Renal cortical epithelial cell (primary cell): ENCODE data around the gene MAD1L1. TPM values are rescaled to one million over a fixed set of nuclear protein-coding genes. Genes with fewer than 3 reads are reported as not detected.
"Not testable (repeated sequence)": the region's sequence is repeated elsewhere in the genome, so short reads cannot be mapped to it uniquely, and the experiment has no call there.

Experiments used
- DNase-seq: peaks from one replicate; pipeline ENCODE4 v3.0.0-alpha.2; 2011; ENCODE audit warnings: low read depth
- total RNA-seq: library from RNA; depleted of rRNA; stranded (reverse); fragments of >200 nt; gene quantifications from 2 replicates; pipeline ENCODE4 v1.2.3, GENCODE V29; 2014

Gene MAD1L1
- total RNA-seq, 1 donor from 2014 or later = 33.5 TPM

DNA sequence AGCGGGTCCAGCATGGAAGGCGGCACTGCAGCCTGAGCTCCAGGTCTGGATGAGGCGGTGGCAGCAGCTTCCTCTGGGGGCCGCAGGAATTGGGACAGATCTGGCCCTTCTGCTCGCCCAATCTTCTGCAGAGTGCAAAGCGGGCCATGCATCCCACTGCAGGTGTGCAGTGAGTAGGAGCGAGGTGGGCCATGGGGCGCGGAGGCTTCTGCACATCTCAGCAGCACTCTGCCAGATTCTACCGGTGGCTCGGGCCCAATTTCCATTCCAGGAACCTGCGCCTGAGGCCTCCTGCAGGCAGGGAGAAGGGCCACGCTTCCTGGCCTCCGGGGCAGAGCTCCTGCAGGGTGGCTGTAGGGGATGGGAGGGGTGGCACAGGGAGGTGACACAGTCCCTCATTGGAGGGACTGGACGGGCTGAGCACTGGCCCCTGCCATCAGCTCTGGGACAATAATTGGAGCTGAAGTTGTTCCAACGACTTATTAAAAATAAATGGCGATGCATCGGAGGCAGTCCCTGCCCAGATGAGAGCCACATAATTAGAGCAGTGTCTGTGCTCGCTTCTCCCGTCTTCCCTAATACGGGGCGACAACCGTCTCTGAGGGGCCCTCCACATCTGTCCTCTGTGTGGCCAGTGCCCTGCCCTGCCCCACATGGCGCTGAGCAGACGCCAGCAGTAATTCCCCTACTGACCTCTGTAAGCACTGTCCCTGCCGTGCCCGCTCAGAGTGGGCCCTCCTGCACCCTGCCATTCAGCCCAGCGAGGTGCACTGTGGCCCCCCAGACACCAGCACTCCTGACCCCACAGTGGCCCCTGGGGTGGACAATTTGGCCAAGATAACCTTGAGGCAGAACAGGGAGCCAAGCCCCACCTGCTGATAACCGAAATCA, 365.1 kb downstream of the MAD1L1 start:
- no peak for DNase-seq

DNA sequence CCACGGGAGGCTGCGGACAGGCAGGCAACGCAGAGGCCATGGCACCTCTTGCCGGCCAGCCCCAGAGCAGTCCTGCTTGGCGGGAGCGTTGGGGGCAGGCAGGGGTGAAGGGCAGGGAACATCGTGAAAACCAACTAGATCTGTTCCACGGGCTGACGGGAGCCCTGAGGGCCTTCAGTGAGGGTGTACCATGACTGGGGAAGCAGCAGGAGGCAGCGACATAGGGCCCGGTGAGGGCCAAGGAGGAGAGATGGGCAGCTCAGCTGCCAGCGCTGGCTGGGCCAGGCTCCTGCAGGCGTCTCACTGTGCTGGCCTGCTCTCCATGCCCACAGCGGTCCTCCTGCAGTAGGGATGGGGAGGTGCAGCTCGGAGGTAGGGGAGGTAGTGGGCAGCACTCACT, 366.1 kb downstream of the MAD1L1 start:
- no peak for DNase-seq

- no peak for DNase-seq
Observed at GRCh38 chr7:1865571-1866255, 367.0 kb downstream of the MAD1L1 start.

- no peak for DNase-seq
Observed at GRCh38 chr7:1865000-1865555, 367.7 kb downstream of the MAD1L1 start.

GRCh38 chr7:1864161-1864940, 368.4 kb downstream of the MAD1L1 start:
- no peak for DNase-seq

- no peak for DNase-seq
Observed at GRCh38 chr7:1863091-1863900, 369.4 kb downstream of the MAD1L1 start.

GRCh38 chr7:1862560-1862959, 370.2 kb downstream of the MAD1L1 start:
- DNase-seq = no peak

GRCh38 chr7:1861799-1862458, 370.8 kb downstream of the MAD1L1 start:
- no peak for DNase-seq

DNA sequence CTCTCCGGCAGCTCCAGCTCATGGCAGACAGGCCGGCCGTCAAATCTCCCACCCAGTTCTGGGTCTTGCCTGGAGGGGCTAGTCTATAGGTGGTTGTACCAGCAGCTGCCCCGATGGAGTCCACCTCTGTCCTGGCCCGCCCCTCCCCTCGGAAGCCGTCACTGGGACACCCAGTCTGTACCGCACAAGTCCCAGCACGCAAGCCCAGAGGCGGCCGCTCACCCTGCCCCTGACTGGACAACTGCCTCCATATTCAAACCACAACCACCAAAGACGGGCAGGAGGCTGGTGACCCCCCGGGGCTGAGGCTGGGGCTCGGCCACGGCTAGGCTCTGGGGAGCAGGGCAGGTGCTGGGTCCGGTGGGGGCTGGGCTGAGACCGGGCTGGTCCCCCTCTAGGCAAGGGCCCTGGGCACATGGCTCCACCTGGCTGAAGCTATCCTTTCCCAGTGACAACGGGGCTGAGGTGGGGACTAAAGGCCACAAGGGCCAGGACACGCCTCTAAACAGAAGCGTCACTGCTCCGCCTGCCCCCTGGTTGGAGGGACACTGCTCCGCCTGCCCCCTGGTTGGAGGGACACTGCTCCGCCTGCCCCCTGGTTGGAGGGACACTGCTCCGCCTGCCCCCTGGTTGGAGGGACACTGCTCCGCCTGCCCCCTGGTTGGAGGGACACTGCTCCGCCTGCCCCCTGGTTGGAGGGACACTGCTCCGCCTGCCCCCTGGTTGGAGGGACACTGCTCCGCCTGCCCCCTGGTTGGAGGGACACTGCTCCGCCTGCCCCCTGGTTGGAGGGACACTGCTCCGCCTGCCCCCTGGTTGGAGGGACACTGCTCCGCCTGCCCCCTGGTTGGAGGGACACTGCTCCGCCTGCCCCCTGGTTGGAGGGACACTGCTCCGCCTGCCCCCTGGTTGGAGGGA, 371.6 kb downstream of the MAD1L1 start:
- not testable (repeated sequence) for DNase-seq

- no peak for DNase-seq
Observed at GRCh38 chr7:1859266-1860035, 373.3 kb downstream of the MAD1L1 start.

DNA sequence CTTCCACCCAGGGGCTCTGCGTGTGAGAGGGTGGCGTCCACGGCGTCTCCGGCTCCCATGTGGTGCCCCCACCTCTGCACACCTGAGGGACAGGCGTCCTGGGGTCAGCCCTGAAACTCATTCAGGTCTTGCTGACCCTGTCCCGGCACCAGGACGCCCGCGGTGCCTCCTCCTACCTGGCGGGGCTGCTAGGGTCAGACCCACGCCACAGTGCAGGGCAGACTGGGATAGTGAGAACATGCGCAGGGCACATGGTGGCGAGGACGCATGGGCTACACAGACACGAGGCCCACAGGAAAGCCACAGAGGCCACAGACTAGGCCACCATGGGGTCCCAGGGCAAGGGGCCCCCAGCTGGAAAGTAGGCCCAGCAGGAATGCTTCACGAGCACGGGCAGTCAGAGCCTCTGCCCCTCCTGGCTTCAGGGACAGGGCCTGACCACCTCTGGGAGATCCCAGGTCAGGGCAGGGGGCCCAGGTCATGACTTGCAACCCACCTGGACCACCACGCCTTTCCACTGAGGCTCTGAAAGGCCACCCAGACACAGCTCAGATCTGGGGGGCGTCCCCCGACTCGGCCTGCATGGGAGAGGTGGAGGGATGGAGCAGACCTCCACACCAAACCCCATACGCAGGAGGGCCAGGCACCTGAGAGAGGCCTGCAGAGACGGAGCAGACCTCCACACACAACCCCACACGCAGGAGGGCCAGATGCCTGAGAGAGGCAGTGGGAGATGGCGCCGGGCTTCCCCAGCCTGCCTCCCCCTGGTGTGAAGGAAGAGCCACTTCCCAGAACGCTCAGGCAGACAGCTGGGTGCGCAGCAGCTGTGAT, 374.1 kb downstream of the MAD1L1 start:
- DNase-seq = no peak

DNA sequence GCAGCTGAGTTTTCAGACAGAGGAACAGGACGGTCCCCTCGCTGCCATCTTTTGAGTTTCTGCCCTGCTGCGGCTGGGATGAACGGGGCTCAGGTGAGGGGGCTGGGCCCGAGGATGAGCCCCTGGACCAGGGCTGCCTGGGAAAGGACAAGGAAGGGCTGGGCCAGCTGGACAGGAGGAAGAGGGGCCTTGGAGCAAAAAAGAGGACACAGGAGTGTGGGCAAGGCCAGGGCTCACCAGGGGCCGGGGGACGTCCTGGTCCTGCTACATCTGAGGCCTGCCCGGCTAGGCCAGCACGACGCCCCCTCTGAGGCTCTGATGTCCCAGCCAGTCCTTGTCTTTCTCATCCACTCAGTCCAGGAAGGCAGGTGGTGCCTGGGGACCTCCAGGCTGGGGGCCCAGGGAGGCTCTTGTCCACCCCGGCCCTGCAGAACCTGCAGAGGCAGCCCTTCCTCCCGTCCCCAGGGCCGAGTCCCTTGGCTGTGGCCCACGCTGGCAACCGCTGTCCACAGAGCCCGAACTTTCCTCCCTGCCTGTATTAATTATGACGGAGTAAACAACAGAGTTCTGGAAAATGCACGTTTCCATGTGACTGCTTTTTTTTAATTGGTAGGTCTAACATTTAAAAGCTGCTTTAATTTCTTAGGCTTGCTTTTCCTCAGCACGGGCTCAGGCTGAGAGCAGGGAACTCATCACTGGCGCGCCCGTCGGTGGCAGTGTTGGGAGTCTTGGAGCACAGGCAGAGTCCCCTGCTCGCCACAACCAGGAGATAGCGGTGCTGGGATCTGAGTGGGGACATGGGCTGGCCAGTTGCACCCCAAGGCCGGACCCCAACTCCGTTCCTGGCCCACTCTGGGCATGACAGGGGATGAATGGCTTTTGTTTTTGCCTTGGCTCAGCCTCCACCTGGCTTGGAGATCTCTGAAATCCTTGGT, 375.0 kb downstream of the MAD1L1 start:
- no peak for DNase-seq

DNA sequence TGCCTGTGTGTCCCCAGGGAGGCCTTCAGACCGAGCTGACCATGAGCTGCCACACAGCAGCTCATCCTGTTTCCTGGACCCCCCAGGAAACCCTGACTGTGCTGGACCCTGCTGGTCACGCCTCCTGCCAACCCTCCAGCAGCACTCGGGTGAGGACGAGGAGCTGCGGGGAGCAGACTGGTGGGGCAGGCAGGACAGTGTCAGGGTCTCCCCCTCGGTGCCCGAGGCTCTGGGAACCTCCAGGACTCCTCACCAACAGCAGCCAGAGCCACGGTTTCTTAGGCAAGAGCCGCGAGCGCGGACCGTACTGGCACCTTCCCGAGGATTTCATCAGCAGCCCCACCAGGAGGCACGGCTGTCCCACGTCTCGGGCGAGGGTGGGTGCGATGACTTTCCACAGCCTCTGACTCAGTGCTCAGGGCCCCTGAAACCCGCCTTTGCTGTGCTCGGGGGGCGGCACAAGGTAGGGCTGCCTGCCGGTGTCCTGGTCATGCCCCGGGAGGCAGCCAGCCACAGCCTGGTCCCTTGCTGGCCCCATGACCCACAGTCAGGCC, 375.8 kb downstream of the MAD1L1 start:
- no peak for DNase-seq

GRCh38 chr7:1856161-1856887, 376.4 kb downstream of the MAD1L1 start:
- DNase-seq = no peak

DNA sequence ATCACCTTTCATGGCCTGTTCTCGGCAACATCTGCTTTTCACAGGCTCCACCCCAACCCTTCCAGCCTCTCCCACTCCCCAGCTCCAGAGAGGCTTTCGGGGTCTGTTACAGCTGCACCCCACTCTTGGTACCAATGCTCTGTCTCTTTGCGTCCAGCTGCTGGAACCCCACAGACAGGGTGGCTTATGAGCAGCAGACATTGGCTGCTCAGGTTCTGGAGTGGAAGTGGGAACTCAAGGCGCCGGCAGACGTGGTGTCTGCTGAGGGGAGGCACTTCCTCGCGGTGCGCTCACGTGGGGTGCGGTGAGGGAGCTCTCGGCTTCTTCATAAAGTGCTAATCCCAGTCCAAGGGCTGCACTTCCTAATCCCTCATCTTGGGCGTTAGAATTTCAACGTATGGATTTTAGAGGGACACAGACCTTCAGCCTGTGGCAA, 377.0 kb downstream of the MAD1L1 start:
- DNase-seq = no peak
